A673 (cell line): ENCODE measurements around the gene AP2M1. TPM values are rescaled to one million over a fixed set of nuclear protein-coding genes. Genes with fewer than 3 reads are reported as not detected.

Source experiments
- BruUV-seq: library from RNA; stranded (reverse); fragments of 400-500 nt; replicated peaks from 2 replicates; lab custom pipeline; 2021; lab: Mats Ljungman, UMichigan
- CTCF ChIA-PET: fragments of 300-600 bp; sonication (Branson Sonifier 250); formaldehyde crosslinking; loops from one replicate; lab custom pipeline; 2022; ENCODE audit warnings: antibody characterized with exemption; lab: Charles Lee
- POLR2A ChIA-PET: fragments of 300-600 bp; sonication (Branson Sonifier 250); formaldehyde crosslinking; loops from one replicate; lab custom pipeline; 2022; ENCODE audit warnings: antibody characterized with exemption; ENCODE audit not compliant: low non-redundant PET; lab: Charles Lee
- DNase-seq: peaks from one replicate; pipeline ENCODE4 v3.0.0-alpha.2; 2015; ENCODE audit warnings: low spot score
- H3K27ac ChIP-seq: fragments of 200-600 bp; sonication (generic); 2 replicates; pipeline ENCODE4 v1.5.1; 2016; ENCODE audit warnings: mixed run types, low read depth, mild to moderate bottlenecking, mixed read lengths, antibody characterized with exemption, low read length; ENCODE audit not compliant: poor library complexity, severe bottlenecking
- H3K27me3 ChIP-seq: fragments of 200-600 bp; sonication (generic); replicated peaks from 2 replicates; pipeline ENCODE4 v1.6.1; 2017; ENCODE audit warnings: mixed run types, low read depth, mild to moderate bottlenecking, mixed read lengths, antibody characterized with exemption, low read length; ENCODE audit not compliant: insufficient read depth, poor library complexity
- H3K36me3 ChIP-seq: fragments of 200-600 bp; sonication (generic); 2 replicates; pipeline ENCODE4 v1.6.1; 2016; ENCODE audit warnings: mixed run types, mild to moderate bottlenecking, mixed read lengths, antibody characterized with exemption, low read length; ENCODE audit not compliant: insufficient read depth, poor library complexity, severe bottlenecking
- H3K4me1 ChIP-seq: fragments of 200-600 bp; sonication (generic); 2 replicates; pipeline ENCODE4 v1.6.1; 2017; ENCODE audit warnings: mixed run types, mild to moderate bottlenecking, mixed read lengths, antibody characterized with exemption, low read length; ENCODE audit not compliant: insufficient read depth, poor library complexity, severe bottlenecking
- H3K4me3 ChIP-seq: fragments of 200-600 bp; sonication (generic); 2 replicates; pipeline ENCODE4 v1.5.1; 2016; ENCODE audit warnings: low read depth, mixed run types, mild to moderate bottlenecking, mixed read lengths, low read length; ENCODE audit not compliant: poor library complexity, severe bottlenecking
- H3K9me3 ChIP-seq: fragments of 200-600 bp; sonication (generic); 2 replicates; pipeline ENCODE4 v1.6.1; 2016; ENCODE audit warnings: mixed run types, low read depth, mild to moderate bottlenecking, mixed read lengths, antibody characterized with exemption, low read length; ENCODE audit not compliant: poor library complexity, severe bottlenecking
- EZH2 ChIP-seq: fragments of 200-600 bp; sonication (generic); IDR thresholded peaks from 2 replicates; pipeline ENCODE4 v1.6.1; 2017; ENCODE audit warnings: borderline replicate concordance, low read depth, mild to moderate bottlenecking, mixed read lengths, antibody characterized with exemption, low read length; ENCODE audit not compliant: poor library complexity, severe bottlenecking
- intact Hi-C: fragments of 100-400 bp; cut with micrococcal nuclease; formaldehyde crosslinking; loops from one replicate; pipeline ENCODE4 v1.10.0; 2022; ENCODE audit not compliant: unreplicated experiment
- total RNA-seq: library from RNA; stranded (reverse); gene quantifications from 2 replicates; pipeline ENCODE4 v1.2.3, GENCODE V29; 2021
- TF ChIP-seq, protein P1 (sequence below): fragments of 300-800, 200-600 bp; sonication (generic); conservative IDR thresholded peaks from 2 replicates; pipeline ENCODE4 v1.5.1; 2017; ENCODE audit warnings: low read depth, mild to moderate bottlenecking, antibody characterized with exemption, low read length, moderate library complexity, mixed read lengths

Gene AP2M1
- total RNA-seq, 1 experiment from 2014 or later = 419 TPM

DNA sequence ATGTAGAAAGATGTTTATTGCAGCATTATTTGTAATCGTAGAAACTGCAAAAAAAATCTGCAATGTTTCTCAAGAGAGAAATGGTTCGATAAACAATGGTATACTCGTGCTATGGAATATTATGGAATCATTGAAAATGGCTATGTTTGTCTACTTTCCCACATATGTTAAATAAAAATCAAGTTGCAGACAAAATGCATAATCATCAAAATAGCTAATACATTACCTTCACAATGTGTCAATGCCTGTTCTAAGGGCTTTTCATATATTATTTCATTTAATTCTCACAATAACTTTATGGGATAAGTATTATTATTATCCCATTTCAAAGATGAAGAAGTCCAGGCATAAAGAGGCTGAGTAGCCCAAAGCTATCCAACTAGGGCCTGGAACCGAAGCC is 41.7 kb upstream of the AP2M1 start:
- POLR2A ChIA-PET = no interaction called here
- Histone ChIP-seq H3K4me1 (peaks cover 9% of the 10 kb centered on the region), H3K36me3 (no peaks in the 10 kb centered on the region), H3K27me3 (no peaks in the 10 kb centered on the region), H3K4me3 (no peak overlapping the region), H3K27ac (no peak overlapping the region), H3K9me3 (no peaks in the 10 kb centered on the region)
- BruUV-seq = no TSS peak
- intact Hi-C loops = loop anchor here (5.0 kb wide), 1 partner anchor 114 kb away; the partner anchor contains the start of genes ALG3 and EEF1AKMT4
- no peak for DNase-seq
- TF ChIP-seq EZH2 = no peak
- TF ChIP-seq, protein P1, sequence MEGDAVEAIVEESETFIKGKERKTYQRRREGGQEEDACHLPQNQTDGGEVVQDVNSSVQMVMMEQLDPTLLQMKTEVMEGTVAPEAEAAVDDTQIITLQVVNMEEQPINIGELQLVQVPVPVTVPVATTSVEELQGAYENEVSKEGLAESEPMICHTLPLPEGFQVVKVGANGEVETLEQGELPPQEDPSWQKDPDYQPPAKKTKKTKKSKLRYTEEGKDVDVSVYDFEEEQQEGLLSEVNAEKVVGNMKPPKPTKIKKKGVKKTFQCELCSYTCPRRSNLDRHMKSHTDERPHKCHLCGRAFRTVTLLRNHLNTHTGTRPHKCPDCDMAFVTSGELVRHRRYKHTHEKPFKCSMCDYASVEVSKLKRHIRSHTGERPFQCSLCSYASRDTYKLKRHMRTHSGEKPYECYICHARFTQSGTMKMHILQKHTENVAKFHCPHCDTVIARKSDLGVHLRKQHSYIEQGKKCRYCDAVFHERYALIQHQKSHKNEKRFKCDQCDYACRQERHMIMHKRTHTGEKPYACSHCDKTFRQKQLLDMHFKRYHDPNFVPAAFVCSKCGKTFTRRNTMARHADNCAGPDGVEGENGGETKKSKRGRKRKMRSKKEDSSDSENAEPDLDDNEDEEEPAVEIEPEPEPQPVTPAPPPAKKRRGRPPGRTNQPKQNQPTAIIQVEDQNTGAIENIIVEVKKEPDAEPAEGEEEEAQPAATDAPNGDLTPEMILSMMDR = no peak
- CTCF ChIA-PET = no interaction called here

DNA sequence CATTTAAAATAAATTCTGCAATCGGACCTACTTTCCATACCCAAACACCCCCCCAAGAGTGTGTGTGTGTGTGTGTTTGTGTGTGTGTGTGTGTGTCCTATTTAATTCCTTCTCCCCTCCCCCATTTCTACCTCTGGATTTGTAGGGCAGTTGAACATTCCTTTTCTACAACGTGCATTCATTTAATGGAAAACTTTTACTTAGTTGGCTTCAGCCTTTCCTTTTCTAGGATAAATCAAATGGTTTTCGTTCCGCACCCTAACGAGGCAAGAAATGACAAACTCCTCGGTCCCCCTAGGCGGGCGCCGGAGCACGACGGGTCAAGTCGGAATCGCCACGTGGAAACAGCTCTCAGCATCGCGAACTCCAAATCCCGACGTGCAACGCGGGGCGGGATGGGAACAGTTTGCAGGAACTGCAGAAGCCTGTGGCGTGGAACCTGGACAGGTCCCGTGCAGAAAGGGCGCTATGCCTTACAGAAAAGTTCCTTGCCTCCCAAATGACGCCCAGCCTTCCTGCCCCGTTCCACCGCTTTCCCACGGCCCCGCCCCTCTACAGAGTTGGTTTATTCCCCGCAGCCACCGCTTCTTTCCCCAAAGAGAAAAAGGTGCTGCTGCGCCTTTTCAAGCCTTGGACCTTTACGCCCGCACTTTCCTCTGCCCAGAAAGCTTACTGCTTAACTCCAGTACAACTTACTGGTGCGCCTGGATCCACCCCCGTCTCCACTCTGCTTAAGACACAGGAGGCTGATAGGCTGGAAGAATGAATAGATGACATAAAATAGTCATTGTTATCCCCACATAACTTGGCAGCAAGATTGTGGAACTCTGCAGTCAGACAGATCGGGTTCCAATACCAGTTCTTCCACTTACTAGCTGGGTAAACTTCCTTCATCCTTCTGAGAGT is 40.6 kb upstream of the AP2M1 start:
- POLR2A ChIA-PET = no interaction called here
- intact Hi-C loops = loop anchor here (2.0 to 5.0 kb wide), 2 partner anchors 51 to 113 kb away; partner anchors contain the start of genes ALG3 and EEF1AKMT4

DNA sequence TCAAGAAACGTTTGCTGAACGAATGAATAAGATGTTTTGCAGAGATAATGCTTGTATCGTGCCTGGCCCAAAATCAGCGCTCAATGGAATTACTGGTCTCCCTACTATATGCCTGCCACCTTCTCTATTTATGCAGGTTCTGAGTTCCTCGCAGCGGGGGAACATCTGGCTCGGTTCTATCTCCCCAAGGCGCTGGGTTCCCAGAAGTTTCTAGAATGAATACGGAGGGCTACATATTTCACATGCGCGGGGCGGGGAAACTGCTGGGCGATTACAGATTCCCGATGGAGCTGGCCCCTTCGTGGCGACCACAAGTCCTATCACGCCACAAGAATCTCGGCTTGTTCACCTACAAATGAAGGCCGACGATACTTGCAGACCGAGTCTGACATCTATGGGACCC is 39.9 kb upstream of the AP2M1 start:
- intact Hi-C loops = loop anchor here (2.0 to 5.0 kb wide), 2 partner anchors 50 to 113 kb away; partner anchors contain the start of genes ALG3 and EEF1AKMT4
- no peak for TF ChIP-seq EZH2
- TF ChIP-seq, protein P1 = no peak
- no peak for DNase-seq
- Histone ChIP-seq H3K9me3 (no peaks in the 10 kb centered on the region), H3K4me1 (peaks cover 9% of the 10 kb centered on the region), H3K27me3 (no peaks in the 10 kb centered on the region), H3K36me3 (no peaks in the 10 kb centered on the region), H3K4me3 (peak overlapping the region; percentile 89), H3K27ac (peak overlapping the region; percentile 84)
- CTCF ChIA-PET = no interaction called here
- BruUV-seq = TSS peak; percentile 74
- POLR2A ChIA-PET = no interaction called here

More for the DNA sequence above, 40.6 kb upstream of the AP2M1 start:
- CTCF ChIA-PET = interaction anchor here (0.5 kb wide), 1 partner anchor 14 kb away, joined by 8 read pairs; no protein-coding TSS in a partner anchor
- H3K9me3 ChIP-seq = no peaks in the 10 kb centered on the region
- no TSS peak for BruUV-seq
- no peaks in the 10 kb centered on the region for H3K36me3 ChIP-seq
- peaks cover 9% of the 10 kb centered on the region for H3K4me1 ChIP-seq
- H3K4me3 ChIP-seq = peak overlapping the region; percentile 89
- peak overlapping the region; percentile 84 for H3K27ac ChIP-seq
- peak; percentile 94 for DNase-seq
- TF ChIP-seq EZH2 = no peak
- TF ChIP-seq, protein P1 = no peak
- H3K27me3 ChIP-seq = no peaks in the 10 kb centered on the region
